NCI-H1930 (cell line): Measurements from ENCODE around the gene OXLD1.
"Not testable (repeated sequence)": the region's sequence is repeated elsewhere in the genome, so short reads cannot be mapped to it uniquely, and the experiment has no call there.

Source experiments
- DNase-seq, 2 experiments: peaks; one replicate each; lab custom pipeline; 2025; lab: John Stamatoyannopoulos, UW

OXLD1 gene

GRCh38 chr17:81650951-81651350 is 15.5 kb downstream of the OXLD1 start:
- DNase-seq, result no peak

- DNase-seq, result no peak
Observed at GRCh38 chr17:81648707-81649085, 17.7 kb downstream of the OXLD1 start.

GRCh38 chr17:81648013-81648706 is 18.2 kb downstream of the OXLD1 start:
- DNase-seq, result no peak

- DNase-seq, result no peak
Observed at GRCh38 chr17:81647640-81648012, 18.8 kb downstream of the OXLD1 start.

GRCh38 chr17:81646869-81647600 is 19.4 kb downstream of the OXLD1 start:
- DNase-seq, result no peak

GRCh38 chr17:81644976-81645952 is 21.1 kb downstream of the OXLD1 start:
- no peak for DNase-seq

- DNase-seq, result no peak
Observed at GRCh38 chr17:81644496-81644895, 21.9 kb downstream of the OXLD1 start.

- DNase-seq, result no peak
Observed at GRCh38 chr17:81641825-81642489, 24.4 kb downstream of the OXLD1 start.

- no peak for DNase-seq
Observed at GRCh38 chr17:81640011-81640410, 26.4 kb downstream of the OXLD1 start.

- DNase-seq, result no peak
Observed at GRCh38 chr17:81638683-81639082, 27.7 kb downstream of the OXLD1 start.

- DNase-seq, result peak; percentile 64 to 85
Observed at GRCh38 chr17:81636505-81637288, 29.7 kb downstream of the OXLD1 start, which contains the start of the genes NPLOC4 and TSPAN10. NPLOC4 (minus strand) TSS chr17:81637112; CDS start chr17:81636930, 182 bp downstream. TSPAN10 (plus strand) TSS chr17:81637196; CDS start chr17:81642413, 5,217 bp downstream.

- no peak for DNase-seq
Observed at GRCh38 chr17:81635973-81636504, 30.4 kb downstream of the OXLD1 start.

- DNase-seq, result no peak
Observed at GRCh38 chr17:81635431-81635830, 31.0 kb downstream of the OXLD1 start.

GRCh38 chr17:81631482-81631881 is 34.9 kb downstream of the OXLD1 start:
- DNase-seq, result no peak

- no peak for DNase-seq
Observed at GRCh38 chr17:81630274-81630673, 36.1 kb downstream of the OXLD1 start.

- DNase-seq, result no peak
Observed at GRCh38 chr17:81621494-81622130, 44.8 kb downstream of the OXLD1 start.

- not testable (repeated sequence) for DNase-seq
Observed at GRCh38 chr17:81618307-81618706, 48.1 kb downstream of the OXLD1 start.

- DNase-seq, result no peak
Observed at GRCh38 chr17:81616877-81617276, 49.5 kb downstream of the OXLD1 start.

- no peak for DNase-seq
Observed at GRCh38 chr17:81615401-81615930, 50.9 kb downstream of the OXLD1 start.
